IMR-90 (cell line): ENCODE measurements around the gene KCNH6. TPM values are rescaled to one million over a fixed set of nuclear protein-coding genes. Genes with fewer than 3 reads are reported as not detected.

Source experiments
- ATAC-seq: fragments of 200-7000 bp; cut with Tn5 transposase; 2 replicates; pipeline ENCODE4 v1.9.1; 2020; ENCODE audit warnings: low read depth, mild to moderate bottlenecking, moderate library complexity
- BruUV-seq: library from RNA; stranded (reverse); fragments of 400-500 nt; replicated peaks from 2 replicates; lab custom pipeline; 2021; lab: Mats Ljungman, UMichigan
- CTCF ChIA-PET: fragments of 300-600 bp; formaldehyde crosslinking; extraction: SDS; loops from one replicate; lab custom pipeline; 2021; ENCODE audit warnings: antibody characterized with exemption; lab: Yijun Ruan, JAX
- POLR2A ChIA-PET: fragments of 300-600 bp; sonication (Branson Sonifier 250); formaldehyde crosslinking; loops from one replicate; lab custom pipeline; 2022; ENCODE audit warnings: antibody characterized with exemption; ENCODE audit not compliant: unreplicated experiment; lab: Charles Lee
- DNase-seq: peaks from one replicate; pipeline ENCODE4 v3.0.0; 2013
- H2AFZ ChIP-seq: replicated peaks from 2 replicates; pipeline ENCODE3; 2013; ENCODE audit warnings: low read length, mild to moderate bottlenecking; ENCODE audit not compliant: poor library complexity
- H2AK5ac ChIP-seq: 2 replicates; pipeline ENCODE4 v1.6.1; 2013; ENCODE audit warnings: low read depth, low read length, inconsistent platforms
- H2AK9ac ChIP-seq: replicated peaks from 2 replicates; pipeline ENCODE3; 2013; ENCODE audit warnings: mild to moderate bottlenecking, low read depth, low read length, moderate library complexity; ENCODE audit not compliant: poor library complexity
- H2BK120ac ChIP-seq: 2 replicates; pipeline ENCODE4 v1.6.1; 2013; ENCODE audit warnings: low read depth, low read length, inconsistent platforms
- H2BK15ac ChIP-seq: 3 replicates; pipeline ENCODE4 v1.6.1; 2013; ENCODE audit warnings: low read depth, low read length, inconsistent platforms
- H2BK20ac ChIP-seq: 2 replicates; pipeline ENCODE4 v1.6.1; 2013; ENCODE audit warnings: low read depth, mild to moderate bottlenecking, inconsistent platforms, low read length, moderate library complexity
- H2BK5ac ChIP-seq: 2 replicates; pipeline ENCODE4 v1.6.1; 2013; ENCODE audit warnings: mild to moderate bottlenecking, low read depth, low read length, inconsistent platforms; ENCODE audit not compliant: poor library complexity, severe bottlenecking
- H3K14ac ChIP-seq: replicated peaks from 2 replicates; pipeline ENCODE4 v1.6.1; 2013; ENCODE audit warnings: low read depth, low read length, inconsistent platforms
- H3K18ac ChIP-seq: 2 replicates; pipeline ENCODE4 v1.6.1; 2013; ENCODE audit warnings: low read depth, low read length, control low read depth
- H3K23ac ChIP-seq: 2 replicates; pipeline ENCODE4 v1.6.1; 2013; ENCODE audit warnings: low read depth, low read length, inconsistent platforms
- H3K27ac ChIP-seq: 2 replicates; pipeline ENCODE4 v1.5.1; 2013; ENCODE audit warnings: mild to moderate bottlenecking, control low read depth, low read length; ENCODE audit not compliant: insufficient read depth
- H3K27me3 ChIP-seq: 2 replicates; pipeline ENCODE4 v1.6.1; 2013; ENCODE audit warnings: low read length; ENCODE audit not compliant: control insufficient read depth, insufficient read depth
- H3K36me3 ChIP-seq: 2 replicates; pipeline ENCODE4 v1.6.1; 2013; ENCODE audit warnings: low read length, mixed read lengths; ENCODE audit not compliant: control insufficient read depth, insufficient read depth
- H3K4ac ChIP-seq: 2 replicates; pipeline ENCODE4 v1.6.1; 2013; ENCODE audit warnings: low read depth, low read length, inconsistent platforms
- H3K4me1 ChIP-seq: 2 replicates; pipeline ENCODE4 v1.6.1; 2013; ENCODE audit warnings: low read length, mixed read lengths; ENCODE audit not compliant: control insufficient read depth, insufficient read depth
- H3K4me2 ChIP-seq: 2 replicates; pipeline ENCODE4 v1.6.1; 2013; ENCODE audit warnings: low read depth, mild to moderate bottlenecking, control low read depth, low read length, moderate library complexity
- H3K4me3 ChIP-seq: 2 replicates; pipeline ENCODE4 v1.5.1; 2013; ENCODE audit warnings: low read depth, mild to moderate bottlenecking, control low read depth, low read length, moderate library complexity; ENCODE audit not compliant: insufficient read depth
- H3K56ac ChIP-seq: 2 replicates; pipeline ENCODE4 v1.6.1; 2013; ENCODE audit warnings: low read length, inconsistent platforms; ENCODE audit not compliant: insufficient read depth; ENCODE audit errors: extremely low read depth
- H3K79me1 ChIP-seq, 2 experiments: 2 replicates each; pipeline ENCODE4 v1.6.1; 2013; ENCODE audit warnings: low read length in 2 of 2, inconsistent platforms in 1 of 2, low read depth in 1 of 2
- H3K9ac ChIP-seq: 2 replicates; pipeline ENCODE4 v1.6.1; 2013; ENCODE audit warnings: low read depth, low read length, control low read depth
- H3K9me1 ChIP-seq: 2 replicates; pipeline ENCODE4 v1.6.1; 2013; ENCODE audit warnings: low read length, inconsistent platforms; ENCODE audit not compliant: insufficient read depth
- H3K9me3 ChIP-seq: 2 replicates; pipeline ENCODE4 v1.6.1; 2013; ENCODE audit warnings: low read length; ENCODE audit not compliant: control insufficient read depth, insufficient read depth
- H4K20me1 ChIP-seq: 2 replicates; pipeline ENCODE4 v1.6.1; 2013; ENCODE audit warnings: low read length, inconsistent platforms; ENCODE audit not compliant: insufficient read depth
- H4K5ac ChIP-seq: 2 replicates; pipeline ENCODE4 v1.6.1; 2013; ENCODE audit warnings: mild to moderate bottlenecking, low read depth, low read length, control low read depth
- H4K8ac ChIP-seq, 2 experiments: 2 replicates each; pipeline ENCODE4 v1.6.1; 2013; ENCODE audit warnings: low read depth in 2 of 2, low read length in 2 of 2, control low read depth in 1 of 2, inconsistent platforms in 1 of 2
- H4K91ac ChIP-seq: 2 replicates; pipeline ENCODE4 v1.6.1; 2013; ENCODE audit warnings: low read depth, low read length, inconsistent platforms; ENCODE audit not compliant: insufficient read depth
- BHLHE40 ChIP-seq: fragments of 150-350 bp; IDR thresholded peaks from 2 replicates; pipeline ENCODE4 v1.6.1; 2016; ENCODE audit warnings: mild to moderate bottlenecking, low read depth, low read length
- CEBPB ChIP-seq: IDR thresholded peaks from 2 replicates; pipeline ENCODE4 v1.6.1; 2012; ENCODE audit warnings: low read depth, low read length, improper control_type of control experiment
- FOS ChIP-seq: fragments of 150-350 bp; IDR thresholded peaks from 2 replicates; pipeline ENCODE4 v1.6.1; 2016; ENCODE audit warnings: low read depth, low read length
- MAFK ChIP-seq: IDR thresholded peaks from 2 replicates; pipeline ENCODE4 v1.6.1; 2012; ENCODE audit warnings: low read depth, low read length, improper control_type of control experiment
- POLR2A ChIP-seq: IDR thresholded peaks from 2 replicates; pipeline ENCODE4 v1.6.1; 2012; ENCODE audit warnings: mild to moderate bottlenecking, low read depth, low read length
- RCOR1 ChIP-seq: IDR thresholded peaks from 2 replicates; pipeline ENCODE4 v1.6.1; 2012; ENCODE audit warnings: mild to moderate bottlenecking, low read length, improper control_type of control experiment; ENCODE audit not compliant: insufficient replicate concordance
- RFX5 ChIP-seq: IDR thresholded peaks from 2 replicates; pipeline ENCODE4 v1.8.0; 2012; ENCODE audit warnings: low read depth, mild to moderate bottlenecking, low read length, moderate library complexity
- WGBS, 2 experiments: methylation state at CpG; one replicate each; pipeline versions ENCODE4 v1.1.5 to v1.1.7; 2013; ENCODE audit warnings: missing lambda C conversion rate in 2 of 2; ENCODE audit not compliant: insufficient read length in 1 of 2; ENCODE audit errors: extremely low coverage in 2 of 2; 5-methylcytosine and 5-hydroxymethylcytosine counted together
- dilution Hi-C: fragments of 300-500 bp; cut with HindIII; formaldehyde crosslinking; loops from one replicate; pipeline ENCODE4 v1.14.3; 2018; ENCODE audit warnings: low sequenced_read_pairs; ENCODE audit not compliant: unreplicated experiment
- in situ Hi-C: fragments of 300-500 bp; cut with MboI; formaldehyde crosslinking; loops from 3 replicates; pipeline ENCODE4 v1.14.3; 2019; ENCODE audit warnings: low sequenced_read_pairs, inconsistent platforms, mixed read lengths
- intact Hi-C: fragments of 100-400 bp; cut with micrococcal nuclease; formaldehyde crosslinking; loops from 2 replicates; pipeline ENCODE4 v1.10.0; 2022
- polyA plus RNA-seq, 3 experiments: library from polyadenylated mRNA; depleted of rRNA; stranded (reverse); fragments of >200 nt; gene quantifications; 2 replicates each; pipeline ENCODE4 v1.2.3, GENCODE V29; 2012; ENCODE audit warnings: low replicate concordance in 1 of 3
- total RNA-seq: library from RNA; depleted of rRNA; stranded (reverse); fragments of >200 nt; gene quantifications from 2 replicates; pipeline ENCODE4 v1.2.3, GENCODE V29; 2012

The KCNH6 gene
- total and polyA plus RNA-seq, 2 of the 4 experiments (the other 2 are of a cell fraction), result 0.17 to 0.18 TPM

DNA sequence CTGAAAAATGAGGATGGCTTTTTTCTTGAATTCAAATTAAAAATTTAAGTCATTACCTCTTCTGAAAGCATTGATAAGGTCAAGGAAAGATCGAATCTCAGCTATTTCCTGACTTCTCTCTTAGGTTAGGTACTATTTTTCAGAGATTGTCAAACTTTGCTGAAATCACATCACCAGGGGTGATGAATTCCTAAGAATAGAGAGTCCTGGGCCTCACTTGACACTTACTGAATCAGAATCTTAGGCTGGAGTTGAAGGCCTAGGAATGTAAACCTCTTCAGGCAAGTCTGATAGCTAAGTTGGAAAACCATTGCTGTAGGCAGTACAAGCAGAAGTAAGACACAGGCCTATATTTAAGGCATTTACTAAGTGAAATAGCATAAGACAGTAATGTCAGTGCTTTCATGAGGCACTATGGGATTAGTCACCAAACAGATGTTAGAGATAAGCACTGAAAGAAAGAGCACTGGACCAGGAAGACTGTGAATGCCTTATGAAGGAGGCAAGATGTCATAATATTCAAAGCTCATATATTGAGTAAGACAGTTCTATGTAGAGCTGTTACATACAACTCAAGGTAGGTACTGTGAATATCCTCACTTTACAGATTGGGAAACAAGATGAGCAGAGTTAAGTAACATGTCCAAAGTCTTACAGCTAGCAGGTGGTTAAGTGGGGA, 48.6 kb downstream of the KCNH6 start:
- no CpG with 5 or more reads among the region's 1 CpG for WGBS, 2 experiments
- BruUV-seq, result no TSS peak
- CTCF ChIA-PET, result interaction anchor here (0.6 kb wide), 1 partner anchor 922 kb away, joined by 3 read pairs; no protein-coding TSS in a partner anchor

More for the DNA sequence above, 48.6 kb downstream of the KCNH6 start:
- Histone ChIP-seq H3K27ac (no peak overlapping the region; the same call in 1 of the 2 replicates), H2BK120ac (no peak overlapping the region), H3K14ac (no peak overlapping the region), H4K20me1 (peaks cover 82% of the 10 kb centered on the region), H3K56ac (no peak overlapping the region), H3K36me3 (peaks cover 3% of the 10 kb centered on the region; the same call in 1 of the 2 replicates), H3K4ac (no peak overlapping the region), H3K23ac (no peak overlapping the region), H3K9me1 (peaks cover 9% of the 10 kb centered on the region), H2BK15ac (no peak overlapping the region), H3K9ac (no peak overlapping the region), H4K5ac (no peak overlapping the region), H4K8ac (no peak overlapping the region), H3K79me1 (peaks cover 35 to 87% of the 10 kb centered on the region in 2 experiments), H3K27me3 (no peaks in the 10 kb centered on the region), H3K4me1 (peaks cover 4% of the 10 kb centered on the region), H2AK9ac (no peak overlapping the region), H2BK5ac (peak overlapping the region; percentile 31), H2AK5ac (no peak overlapping the region), H4K91ac (no peak overlapping the region), H3K9me3 (no peaks in the 10 kb centered on the region), H2AFZ (no peak overlapping the region), H3K4me3 (no peak overlapping the region), H3K18ac (no peak overlapping the region), H2BK20ac (no peak overlapping the region), H3K4me2 (no peak overlapping the region)
- in situ Hi-C loops (no loop called here), dilution Hi-C loops (no loop called here), intact Hi-C loops (loop anchor here (2.0 kb wide), 1 partner anchor 147 kb away; no protein-coding TSS in a partner anchor)
- TF ChIP-seq POLR2A (no peak), RCOR1 (no peak), CEBPB (peak; percentile 81), MAFK (no peak), FOS (0 out of 2 replicates have a peak, but pooled peaks have one; percentile 45), RFX5 (no peak), BHLHE40 (no peak)
- ATAC-seq (peak; percentile 93), DNase-seq (peak; percentile 93)
- POLR2A ChIA-PET, result no interaction called here
